ENCODE results near the gene RRP36.

The RRP36 gene

GRCh38 chr6:43016176-43016942 lies 5.1 kb upstream of the RRP36 start:
- no peak overlapping the region for H3K4me3 ChIP-seq (ENCODE audit: low read length)
- TF ChIP-seq CTCF (conservative IDR thresholded peaks at IDR 0.05; ENCODE audit: low read depth, low read length), result no peak
- no peak for DNase-seq (ENCODE audit: low read depth)

DNA sequence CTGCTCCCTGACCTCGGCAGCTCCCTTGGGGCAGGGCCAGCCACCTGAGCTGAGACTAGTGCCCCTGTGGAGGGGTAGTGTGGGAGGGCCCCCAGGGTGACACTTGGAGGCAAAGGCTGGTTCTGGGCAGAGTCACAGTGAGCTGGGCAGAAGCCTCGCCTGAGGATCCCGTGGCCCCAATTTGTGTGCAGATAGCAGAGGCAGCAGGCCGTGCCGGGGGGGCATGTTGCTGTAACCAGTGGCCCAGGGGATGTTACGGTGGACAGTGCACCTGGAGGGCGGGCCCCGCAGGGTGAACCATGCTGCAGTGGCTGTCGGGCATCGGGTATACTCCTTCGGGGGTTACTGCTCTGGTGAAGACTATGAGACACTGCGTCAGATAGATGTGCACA lies 4.5 kb upstream of the RRP36 start:
- no peak for TF ChIP-seq CTCF (conservative IDR thresholded peaks at IDR 0.05; ENCODE audit: low read depth, low read length)
- no peak for DNase-seq (ENCODE audit: low read depth)
- H3K4me3 ChIP-seq (ENCODE audit: low read length), result no peak overlapping the region

DNA sequence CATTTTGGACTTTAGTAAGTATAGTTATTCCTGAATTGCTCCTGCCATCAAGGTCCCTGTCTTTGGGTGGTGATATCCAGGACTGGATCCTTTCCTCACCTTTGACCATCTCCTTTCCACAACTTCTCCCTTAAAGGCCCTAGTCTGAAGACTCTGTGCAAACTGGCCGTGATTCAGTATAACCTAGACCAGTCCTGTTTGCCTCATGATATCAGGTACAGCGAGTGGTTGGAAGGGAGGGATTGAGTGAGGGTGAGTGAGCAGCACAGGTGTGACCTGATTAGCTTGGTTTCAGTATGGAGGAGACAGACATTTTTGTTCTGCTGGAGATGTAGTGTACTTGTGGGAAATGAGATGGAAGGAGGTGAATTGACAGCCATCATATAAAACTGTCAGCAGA lies 2.3 kb upstream of the RRP36 start:
- no peak overlapping the region for H3K4me3 ChIP-seq (ENCODE audit: low read length)
- no peak for DNase-seq (ENCODE audit: low read depth)
- TF ChIP-seq CTCF (conservative IDR thresholded peaks at IDR 0.05; ENCODE audit: low read depth, low read length), result no peak

- no peak for TF ChIP-seq CTCF (conservative IDR thresholded peaks at IDR 0.05; ENCODE audit: low read depth, low read length)
- no peak for DNase-seq (ENCODE audit: low read depth)
- H3K4me3 ChIP-seq (ENCODE audit: low read length), result no peak overlapping the region
These were observed 1.2 kb upstream of the RRP36 start for GRCh38 chr6:43020052-43020705.

- H3K4me3 ChIP-seq (ENCODE audit: low read length), result peak overlapping the region; percentile 75
- DNase-seq (ENCODE audit: low read depth), result no peak
- TF ChIP-seq CTCF (conservative IDR thresholded peaks at IDR 0.05; ENCODE audit: low read depth, low read length), result no peak
These were observed 576 bp upstream of the RRP36 start for GRCh38 chr6:43020847-43021246.

DNA sequence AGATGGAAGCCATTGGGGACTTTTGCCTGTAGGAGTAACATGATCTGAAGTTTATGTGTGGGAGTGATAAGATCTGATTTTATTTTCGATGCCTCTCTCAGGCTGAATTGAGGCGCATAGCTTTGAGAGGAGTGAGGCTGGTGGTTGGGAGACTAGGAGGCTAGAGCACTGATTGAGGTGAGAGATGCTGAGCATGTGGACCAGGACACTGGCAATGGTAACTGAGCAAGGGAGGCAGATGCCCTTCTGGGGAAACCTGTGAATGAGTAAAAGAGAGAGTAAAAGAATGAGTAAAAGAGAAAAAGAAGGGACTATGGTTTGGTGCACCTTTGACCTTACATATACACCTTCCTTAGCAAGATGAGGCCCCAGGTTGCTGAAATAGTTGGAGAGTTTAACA lies 3.0 kb downstream of the RRP36 start:
- no peak for DNase-seq (ENCODE audit: low read depth)
- no peak overlapping the region for H3K4me3 ChIP-seq (ENCODE audit: low read length)
- TF ChIP-seq CTCF (conservative IDR thresholded peaks at IDR 0.05; ENCODE audit: low read depth, low read length), result no peak

GRCh38 chr6:43026365-43026764 lies 4.9 kb downstream of the RRP36 start:
- TF ChIP-seq CTCF (conservative IDR thresholded peaks at IDR 0.05; ENCODE audit: low read depth, low read length), result no peak
- no peak for DNase-seq (ENCODE audit: low read depth)
- H3K4me3 ChIP-seq (ENCODE audit: low read length), result no peak overlapping the region
